Fibroblast of upper back skin (primary cell): ENCODE results near the gene GLT1D1.

Experiments used
- DNase-seq: peaks from one replicate; pipeline ENCODE4 v3.0.0-alpha.2; 2013

The GLT1D1 gene

DNA sequence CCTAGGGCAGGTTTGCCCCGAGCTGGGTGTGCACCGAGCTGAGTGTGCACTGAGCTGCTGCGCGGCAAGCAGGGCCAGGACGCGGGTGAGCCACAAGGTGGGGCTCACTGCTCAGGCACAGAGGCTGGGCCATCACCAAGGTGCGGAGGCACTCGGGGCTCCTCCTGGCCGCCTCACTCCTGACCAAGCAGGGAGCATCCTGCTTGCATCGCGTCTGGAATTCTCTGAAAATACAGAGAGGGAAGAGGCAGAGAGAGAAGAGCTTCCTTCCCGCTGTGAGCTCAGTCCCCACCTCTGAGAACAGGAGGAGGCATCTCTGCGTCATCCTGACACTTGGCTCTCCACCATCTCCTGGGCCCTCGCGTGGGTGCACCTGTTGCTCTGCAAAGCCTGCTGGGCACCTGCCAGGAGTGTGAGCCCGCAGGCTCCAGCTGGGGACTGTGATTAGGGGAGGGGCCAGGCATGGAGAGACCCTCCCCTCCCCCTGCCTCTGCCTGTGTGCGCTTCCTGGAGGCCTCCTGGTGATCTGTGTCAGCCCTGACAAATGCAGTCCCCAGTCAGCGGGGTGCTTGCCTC, 116.3 kb downstream of the GLT1D1 start:
- no peak for DNase-seq

DNA sequence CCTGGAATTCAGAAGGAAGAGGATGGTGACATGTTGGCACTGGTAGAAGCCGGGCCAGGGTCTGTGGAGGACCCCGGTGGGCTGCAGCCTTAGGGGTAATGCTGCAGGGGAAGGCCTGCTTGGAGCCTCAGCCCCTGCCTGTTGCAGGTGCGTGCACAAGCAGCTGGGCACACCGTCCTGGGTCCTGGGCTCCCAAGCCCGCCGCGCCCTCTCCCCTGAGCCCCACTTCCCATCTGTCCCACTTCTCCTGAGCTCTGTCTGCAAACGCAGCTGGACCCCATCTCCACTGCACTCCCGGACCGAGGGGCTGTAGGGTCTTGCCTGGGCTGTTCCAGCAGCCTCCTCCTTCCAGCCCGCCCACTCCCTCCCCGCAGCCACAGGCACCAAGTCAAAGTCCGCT, 116.8 kb downstream of the GLT1D1 start:
- DNase-seq, result no peak

DNA sequence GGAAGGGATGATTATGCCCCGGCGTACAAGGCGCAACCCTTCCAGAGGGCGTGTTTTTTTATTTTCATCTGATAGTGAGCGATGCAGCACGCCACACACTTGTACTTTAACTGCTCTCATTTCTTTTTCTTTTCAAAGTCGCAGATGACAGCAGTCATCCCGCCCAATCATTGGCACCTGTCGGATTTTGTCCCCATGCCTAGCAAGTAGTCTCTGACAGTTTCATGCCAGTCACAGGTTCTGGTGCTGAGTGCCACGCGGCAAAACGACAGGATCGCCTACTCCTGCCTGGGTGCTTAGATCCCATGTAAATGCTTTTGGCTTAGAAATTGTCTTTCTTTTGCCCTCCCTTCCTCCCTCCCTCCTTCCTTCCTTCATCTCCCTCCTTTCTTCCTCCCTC, 117.7 kb downstream of the GLT1D1 start:
- no peak for DNase-seq

DNA sequence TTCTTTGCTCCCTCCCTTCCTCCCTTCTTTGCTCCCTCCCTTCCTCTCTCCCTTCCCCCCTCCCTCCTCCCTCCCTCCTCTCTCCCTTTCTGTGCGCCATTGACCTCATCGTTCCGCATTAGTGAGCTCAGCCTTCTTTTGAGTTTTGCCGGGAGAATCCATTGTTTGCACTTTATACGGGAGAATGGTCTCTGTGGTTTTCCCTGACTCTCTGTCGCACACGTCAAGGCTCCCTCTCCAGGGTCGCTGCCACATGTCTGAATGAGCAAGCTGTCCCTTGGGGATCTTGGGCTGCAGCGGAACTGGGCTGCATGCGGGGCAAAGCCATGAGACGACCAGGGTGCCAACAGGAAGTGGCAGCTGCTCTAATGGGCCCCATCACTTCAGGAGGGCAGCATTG, 118.5 kb downstream of the GLT1D1 start:
- DNase-seq, result no peak

DNA sequence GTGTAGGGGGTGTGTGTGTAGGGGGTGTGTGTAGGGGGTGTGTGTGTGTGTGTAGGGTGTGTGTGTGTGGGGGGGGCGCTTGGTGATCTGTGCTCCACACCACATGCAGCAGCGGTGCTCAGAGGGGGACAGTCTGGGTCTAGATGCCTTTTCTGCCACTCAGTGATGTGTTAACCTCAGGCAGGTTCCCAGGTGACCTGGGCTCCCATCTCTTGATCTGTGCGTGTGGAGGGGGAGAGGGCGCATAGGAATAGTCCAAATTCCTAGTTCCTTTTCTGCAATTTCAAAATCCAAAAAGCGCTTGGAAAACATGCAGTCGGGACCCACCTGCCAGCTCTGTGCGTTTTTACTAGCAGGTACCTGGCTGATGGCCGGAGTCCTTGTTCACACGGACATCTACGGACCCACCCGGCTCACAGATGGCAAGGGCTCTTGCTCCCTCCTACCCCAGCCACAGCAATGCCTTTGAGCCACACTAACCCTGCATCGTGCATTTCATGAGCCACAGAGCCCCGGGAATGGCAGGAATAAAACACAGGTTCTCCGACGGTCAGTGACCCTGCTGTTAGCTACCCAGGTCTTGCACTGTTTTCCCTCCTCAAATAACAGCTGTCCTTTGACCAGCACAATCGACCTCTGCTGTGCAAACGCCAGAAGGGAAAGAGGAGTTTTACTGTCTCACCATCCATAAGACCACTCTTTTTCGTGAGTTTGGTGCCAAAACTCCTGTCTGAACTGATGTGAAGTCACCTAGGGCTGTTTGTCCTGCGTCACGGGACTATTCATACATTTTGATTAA, 120.8 kb downstream of the GLT1D1 start:
- DNase-seq, result no peak

DNA sequence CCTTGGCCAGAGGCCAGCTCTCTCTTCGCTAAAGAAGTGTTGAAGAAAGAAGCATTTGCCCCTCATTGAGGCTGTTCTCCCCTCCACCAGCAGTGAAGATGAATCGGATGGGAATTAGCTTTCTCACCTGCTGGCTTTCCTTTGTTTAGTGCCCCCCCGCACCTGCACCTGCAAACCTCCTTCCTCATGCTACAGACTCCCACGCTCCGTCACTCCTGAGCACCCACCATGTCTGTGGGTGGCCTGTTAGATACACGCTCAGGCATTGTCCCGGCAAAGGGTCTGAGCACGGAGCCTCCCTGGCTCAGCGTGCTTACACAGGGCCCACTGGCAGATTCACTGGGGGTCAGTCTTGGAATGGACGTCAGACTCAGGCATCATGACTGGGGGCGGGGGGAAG, 121.6 kb downstream of the GLT1D1 start:
- DNase-seq, result no peak

DNA sequence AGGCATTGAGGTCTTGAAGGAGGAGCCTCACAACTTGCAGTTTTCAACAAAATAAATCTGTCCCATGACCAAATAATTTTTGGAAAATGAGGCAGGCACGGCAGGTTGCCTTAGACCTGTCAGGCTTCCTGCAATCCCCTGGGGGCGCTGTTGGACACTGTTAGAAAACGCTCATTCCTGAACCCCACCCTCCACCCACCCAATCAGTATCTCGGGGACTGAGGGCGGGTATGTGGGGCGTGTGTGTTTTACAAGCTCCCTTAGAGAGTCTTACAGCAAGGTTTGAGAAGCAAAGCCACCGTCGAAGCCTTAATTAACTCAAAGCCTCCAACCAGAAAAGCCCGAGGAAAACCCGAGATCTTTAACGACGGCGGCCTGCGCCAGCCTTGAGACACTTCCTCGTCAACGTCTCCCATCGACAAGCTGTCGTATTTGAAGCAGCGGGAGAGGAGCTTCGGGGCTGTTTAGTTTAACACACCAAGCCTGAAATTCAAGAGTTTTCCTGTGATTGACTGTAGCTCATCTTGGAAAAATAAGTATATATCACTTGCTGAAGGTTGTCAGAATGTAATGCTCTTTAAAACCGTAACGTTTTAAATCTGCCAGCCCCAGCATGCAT, 123.0 kb downstream of the GLT1D1 start:
- DNase-seq, result no peak

DNA sequence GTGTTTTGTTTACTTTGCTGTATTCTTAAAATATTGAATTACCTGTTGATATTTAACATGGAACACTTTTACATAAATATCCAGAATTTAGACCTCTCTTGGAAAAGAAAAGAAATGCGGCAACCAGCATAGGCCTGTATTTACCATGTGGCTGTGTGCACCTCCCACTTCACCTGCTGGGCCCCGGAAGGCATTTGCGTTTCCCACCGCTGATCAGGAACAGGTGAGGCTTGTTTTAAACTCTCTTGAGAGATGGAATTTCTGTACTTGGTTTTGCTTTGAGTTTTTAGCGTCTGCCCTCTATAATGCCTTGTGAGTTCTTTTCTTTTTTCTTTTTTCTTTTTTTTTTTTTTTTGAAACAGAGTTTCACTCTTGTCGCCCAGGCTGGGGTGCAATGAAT, 124.2 kb downstream of the GLT1D1 start:
- no peak for DNase-seq

DNA sequence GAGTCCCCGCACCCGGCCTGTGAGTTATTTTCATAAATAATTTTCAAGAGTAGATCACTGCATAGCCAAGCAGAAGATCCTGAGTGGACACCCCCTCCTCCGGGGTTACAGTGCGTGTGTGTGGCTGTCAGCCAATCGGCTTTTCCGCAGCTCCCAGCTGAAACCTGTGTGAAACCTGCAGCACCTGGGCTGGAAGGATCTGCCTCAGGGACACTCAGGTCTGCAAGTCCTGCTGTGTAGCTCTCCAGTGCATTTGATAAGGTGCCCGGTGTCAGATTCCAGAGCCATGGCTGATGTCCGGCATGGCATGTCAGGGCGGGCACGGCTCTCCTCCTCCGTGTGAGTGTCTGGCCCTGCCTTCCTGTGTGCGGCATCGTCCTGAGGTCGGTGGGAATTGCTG, 124.8 kb downstream of the GLT1D1 start:
- DNase-seq, result no peak

DNA sequence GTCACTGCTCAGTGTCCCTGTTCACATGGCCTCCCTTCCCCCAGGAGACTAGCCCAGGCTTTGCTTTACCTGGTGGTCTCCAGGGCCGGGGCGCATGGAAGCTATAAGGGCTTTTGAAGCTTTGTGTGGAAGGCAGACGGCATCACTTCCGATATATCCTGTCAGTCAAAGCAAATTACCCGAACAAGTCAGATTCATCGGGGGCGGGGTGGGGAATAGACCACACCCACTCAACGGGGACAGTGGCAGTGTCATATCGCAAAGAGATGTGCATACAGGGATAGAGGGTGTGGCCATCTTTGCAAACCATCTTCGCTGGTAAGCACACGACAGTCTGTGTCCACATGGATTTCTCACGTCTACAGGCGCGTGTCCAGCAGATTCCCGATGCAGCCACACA, 127.3 kb downstream of the GLT1D1 start:
- DNase-seq, result no peak

DNA sequence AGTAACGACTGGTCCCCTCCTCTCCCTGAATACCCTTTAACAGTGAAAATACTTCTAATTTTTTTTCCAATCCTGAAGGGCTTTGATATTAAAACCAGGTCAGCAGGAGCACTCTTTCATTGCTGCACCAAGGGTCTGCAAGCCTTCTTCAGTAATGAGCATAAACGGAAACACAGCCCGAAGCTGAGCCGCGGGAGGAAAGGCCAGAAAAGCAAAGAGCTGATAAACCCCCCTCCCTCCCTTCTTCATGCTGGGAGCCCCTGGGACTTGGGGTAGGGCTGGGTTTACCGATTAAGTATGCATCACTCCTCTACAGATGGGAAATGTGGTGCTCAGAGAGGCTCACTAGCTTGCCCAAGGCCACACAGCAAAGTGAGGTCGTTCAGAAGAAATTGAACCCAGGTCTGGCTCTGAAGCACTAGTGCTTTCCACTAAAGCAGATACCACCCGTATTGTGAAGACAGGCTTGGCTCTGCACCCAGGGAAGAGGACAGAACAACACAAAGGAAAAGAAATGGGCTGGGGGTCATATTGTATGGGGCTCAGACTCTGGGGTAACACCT, 128.8 kb downstream of the GLT1D1 start:
- no peak for DNase-seq

DNA sequence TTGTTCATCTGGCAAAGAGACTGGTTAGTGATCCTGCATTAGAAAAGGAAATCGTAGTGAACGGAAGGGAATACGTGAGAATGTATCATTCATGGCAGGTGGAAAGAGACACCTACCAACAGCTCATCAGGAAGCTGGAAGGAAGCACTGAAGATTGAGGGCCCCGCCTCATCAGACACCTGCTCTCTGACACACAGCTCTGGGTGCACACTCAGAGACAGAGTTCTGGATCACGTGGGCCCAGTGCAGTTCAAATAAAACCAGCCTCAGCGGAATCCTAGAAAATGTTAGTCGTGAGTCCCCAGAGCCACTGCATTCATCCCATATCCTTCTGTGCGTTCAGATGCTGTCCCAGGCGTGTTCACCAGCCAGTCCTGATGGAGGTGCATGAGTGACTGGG, 129.7 kb downstream of the GLT1D1 start:
- DNase-seq, result no peak

DNA sequence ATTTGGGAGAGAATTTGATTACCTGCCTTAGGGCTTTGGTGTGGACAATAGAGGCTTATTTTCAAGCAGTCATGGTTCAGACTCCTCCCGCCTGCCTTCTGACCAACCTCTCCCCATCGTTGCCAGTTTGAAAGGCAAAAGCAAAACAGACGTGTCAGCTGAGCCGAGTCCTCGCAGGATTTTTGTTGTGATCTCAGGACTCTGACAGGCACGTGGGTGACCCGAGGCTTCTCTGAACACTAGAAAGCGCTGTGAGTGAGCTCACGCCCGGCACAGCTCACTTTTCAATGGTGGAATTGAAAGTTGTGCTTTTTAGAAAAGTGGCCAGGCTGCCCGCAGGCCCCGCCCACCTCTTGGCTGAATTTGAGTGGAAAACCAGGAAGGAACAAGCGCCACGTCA, 130.1 kb downstream of the GLT1D1 start:
- no peak for DNase-seq

DNA sequence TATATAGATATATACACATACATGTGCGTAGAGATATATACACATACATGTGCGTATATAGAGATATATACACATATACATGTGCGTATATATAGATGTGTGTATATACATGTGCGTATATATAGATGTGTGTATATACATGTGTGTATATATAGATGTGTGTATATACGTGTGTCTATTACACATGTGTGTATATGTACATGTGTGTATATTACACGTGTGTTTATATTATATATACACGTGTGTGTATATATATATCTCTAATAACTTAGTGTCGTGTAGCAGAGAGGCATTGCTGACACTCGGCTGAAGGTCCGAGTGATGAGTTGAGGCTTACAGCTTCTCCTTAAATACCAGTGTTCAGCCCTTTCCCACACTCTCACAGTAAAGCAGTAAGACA, 133.7 kb downstream of the GLT1D1 start:
- no peak for DNase-seq

DNA sequence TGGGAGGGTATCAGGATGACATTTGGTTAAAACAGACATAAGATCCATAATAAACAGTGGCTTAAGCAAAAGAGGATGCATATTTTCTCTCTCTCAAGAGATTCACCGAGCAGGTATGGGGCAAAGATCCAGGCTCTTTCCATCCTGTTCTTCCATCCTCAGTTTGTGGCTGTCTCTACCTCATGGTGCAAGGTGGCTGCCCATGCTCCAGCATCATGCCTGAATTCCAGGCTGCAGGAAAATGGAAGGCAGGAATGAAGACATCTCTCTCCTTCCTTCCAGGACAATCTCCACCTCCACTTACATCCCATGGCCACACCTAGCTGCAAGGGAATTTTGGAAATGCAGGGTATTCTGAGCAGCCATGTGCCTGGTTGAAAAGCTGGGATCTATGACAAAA, 136.0 kb downstream of the GLT1D1 start:
- DNase-seq, result no peak

DNA sequence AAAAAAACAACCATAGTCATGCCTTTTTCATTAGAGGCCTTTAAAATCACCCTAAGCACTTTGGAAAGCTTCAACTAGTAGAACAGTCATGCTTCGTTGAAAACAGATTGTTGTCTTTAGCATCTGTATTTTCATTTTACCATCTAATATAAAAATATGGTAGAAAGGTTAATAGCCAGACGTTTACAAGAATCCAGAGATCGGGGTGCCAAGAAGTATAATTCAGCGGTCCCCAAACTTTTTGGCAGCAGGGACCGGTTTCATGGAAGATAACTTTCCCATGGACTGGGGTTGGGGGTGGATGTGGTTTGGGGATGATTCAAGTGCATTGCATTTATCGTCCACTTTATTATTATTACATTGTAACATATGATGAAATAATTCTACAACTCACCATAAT, 138.4 kb downstream of the GLT1D1 start:
- DNase-seq, result no peak

DNA sequence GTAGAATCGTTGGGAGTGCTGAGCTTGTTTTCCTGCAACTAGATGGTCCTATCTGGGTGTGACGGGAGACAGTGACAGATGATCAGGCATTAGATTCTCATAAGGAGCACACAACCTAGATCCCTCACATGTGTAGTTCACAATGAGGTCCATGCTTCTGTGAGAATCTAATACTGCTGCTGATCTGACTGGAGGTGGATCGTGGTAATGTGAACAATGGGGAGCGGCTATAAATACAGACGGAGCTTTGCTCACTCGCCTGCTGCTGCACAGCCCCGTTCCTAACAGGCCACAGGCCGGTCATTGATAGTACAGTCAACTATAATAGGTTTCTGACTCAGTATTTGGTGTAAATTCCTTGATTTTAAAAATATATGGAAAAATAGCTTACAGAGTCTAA, 138.8 kb downstream of the GLT1D1 start:
- no peak for DNase-seq

DNA sequence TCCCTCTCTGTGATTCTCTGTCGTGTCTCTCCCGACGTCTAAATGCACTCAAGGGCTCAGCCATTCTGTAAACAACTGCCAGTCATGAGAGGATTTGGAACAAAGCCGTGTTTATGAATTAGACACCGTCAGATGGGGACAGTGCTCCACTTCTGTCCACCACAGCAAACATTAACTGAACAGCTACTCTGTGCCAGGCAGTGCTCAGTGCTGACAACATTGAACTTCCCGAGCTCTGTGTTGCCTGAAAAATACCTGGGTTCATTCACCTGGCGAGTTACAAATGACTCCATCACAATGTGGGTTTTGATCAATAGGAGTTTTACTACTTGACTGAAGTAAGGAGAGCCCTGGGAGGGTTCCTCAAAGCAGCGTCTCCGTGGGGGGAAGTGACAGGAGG, 139.3 kb downstream of the GLT1D1 start:
- no peak for DNase-seq

DNA sequence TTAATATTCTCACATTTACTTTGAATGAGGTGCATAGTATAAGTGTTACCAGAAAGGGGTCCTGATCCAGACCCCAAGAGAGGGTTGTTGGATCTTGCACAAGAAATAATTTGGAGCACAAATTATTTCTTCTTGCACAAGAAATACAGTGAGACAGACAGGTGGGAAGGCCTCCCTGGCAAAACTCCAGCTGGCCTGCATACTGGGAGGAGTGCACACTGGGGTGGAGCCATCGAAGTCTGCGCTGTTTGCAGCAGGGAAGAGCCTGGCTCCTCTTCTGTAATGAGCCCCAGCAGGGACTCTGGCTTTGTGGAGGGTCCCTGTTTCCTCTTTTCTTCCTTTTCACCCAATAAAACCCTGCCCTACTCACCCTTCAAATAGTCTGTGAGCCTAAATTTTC, 141.6 kb downstream of the GLT1D1 start:
- DNase-seq, result no peak

DNA sequence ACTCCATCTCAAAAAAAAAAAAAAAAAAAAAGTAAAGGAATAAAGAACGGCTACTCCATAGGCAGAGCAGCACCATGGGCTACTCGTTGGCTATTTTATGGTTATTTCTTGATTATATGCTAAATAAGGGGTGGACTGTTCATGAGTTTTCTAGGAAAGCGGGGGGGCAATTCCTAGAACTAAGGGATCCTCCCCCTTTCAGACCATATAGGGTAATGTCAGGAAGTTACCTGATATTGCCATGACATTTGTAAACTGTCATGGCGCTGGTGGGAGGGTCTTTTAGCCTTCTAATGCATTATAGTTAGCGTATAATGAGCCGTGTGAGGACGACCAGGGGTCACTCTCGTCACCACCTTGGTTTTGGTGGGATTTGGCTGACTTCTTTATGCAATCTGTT, 142.3 kb downstream of the GLT1D1 start:
- DNase-seq, result no peak

DNA sequence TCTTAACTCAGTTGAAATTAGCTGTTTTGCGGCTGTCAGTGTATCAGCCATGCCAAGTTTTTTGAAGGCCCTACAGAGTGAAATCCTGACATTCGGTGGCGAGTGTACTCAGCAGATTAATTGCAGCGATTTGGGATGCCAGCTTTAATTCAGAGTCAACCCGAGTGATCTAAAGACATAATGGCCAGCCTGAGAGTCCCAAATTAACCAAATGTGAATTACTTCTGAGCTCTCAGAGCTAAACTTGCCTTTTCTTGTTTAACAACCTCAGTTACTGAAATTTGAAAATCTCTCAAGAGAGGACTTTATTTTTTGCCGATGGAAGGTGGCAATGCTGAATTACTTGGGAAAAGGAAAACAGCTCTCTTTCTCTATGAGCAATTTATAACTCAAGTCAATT, 148.5 kb downstream of the GLT1D1 start:
- DNase-seq, result no peak

DNA sequence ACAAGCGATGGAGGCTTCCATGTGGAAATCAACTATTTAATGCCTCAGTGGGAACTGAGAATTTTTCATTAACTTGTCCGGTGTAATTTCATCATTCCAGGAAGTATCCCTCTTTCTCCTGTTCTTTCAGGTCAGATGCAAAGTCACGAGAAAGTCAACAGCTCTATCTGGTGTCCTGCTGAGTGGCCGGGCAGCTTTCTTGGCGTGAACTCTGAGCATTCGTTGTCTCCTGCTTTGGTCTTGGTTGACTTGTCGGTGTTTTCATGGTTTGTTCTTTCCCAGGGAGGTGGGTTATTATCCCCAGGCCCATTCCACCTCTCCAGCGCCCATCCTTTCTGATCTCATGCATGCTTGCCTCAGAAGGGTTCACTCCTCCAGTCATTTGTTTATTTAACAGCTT, 149.1 kb downstream of the GLT1D1 start:
- no peak for DNase-seq

DNA sequence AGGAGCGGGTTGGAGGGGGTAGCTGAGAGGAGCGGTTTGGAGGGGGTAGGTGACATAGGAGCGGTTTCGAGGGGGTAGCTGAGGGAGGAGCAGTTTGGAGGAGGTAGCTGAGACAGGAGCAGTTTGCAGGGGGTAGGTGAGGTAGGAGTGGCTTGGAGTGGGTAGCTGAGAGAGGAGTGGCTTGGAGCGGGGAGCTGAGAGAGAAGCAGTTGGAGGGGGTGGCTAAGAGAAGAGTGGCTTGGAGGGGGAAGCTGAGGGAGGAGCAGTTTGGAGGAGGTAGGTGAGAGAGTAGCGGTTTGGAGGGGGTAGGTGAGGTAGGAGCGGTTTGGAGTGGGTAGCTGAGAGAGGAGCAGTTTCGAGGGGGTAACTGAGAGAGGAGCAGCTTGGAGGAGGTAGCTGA, 152.1 kb downstream of the GLT1D1 start:
- no peak for DNase-seq

DNA sequence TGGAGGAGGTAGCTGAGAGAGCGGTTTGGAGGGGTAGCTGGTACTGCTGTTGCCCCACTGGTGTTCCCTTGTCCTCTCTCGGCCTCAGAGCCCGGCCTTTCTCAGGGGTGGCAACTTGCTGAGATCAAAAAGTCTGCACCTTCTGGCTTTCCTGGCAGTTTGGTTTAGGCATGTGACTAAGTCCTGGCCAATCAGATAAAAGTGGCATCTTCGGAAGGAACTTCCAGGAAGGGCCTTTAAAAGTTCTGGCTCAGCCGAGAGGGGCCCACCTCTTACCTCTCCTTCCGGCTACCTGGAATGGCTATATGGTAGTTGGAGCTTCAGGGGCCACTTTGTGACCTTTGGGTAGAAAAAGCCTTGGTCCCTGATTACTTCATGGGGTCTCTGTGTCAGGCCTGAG, 152.6 kb downstream of the GLT1D1 start:
- no peak for DNase-seq
